H9 (cell line): ENCODE measurements around the gene MYO18B. TPM values are rescaled to one million over a fixed set of nuclear protein-coding genes. Genes with fewer than 3 reads are reported as not detected.

Experiments
- DNase-seq: peaks from one replicate; pipeline ENCODE4 v3.0.0-alpha.2; 2017
- H2AFZ ChIP-seq: one replicate; pipeline ENCODE4 v1.6.1; 2013; ENCODE audit warnings: mild to moderate bottlenecking, low read length, control low read depth, moderate library complexity
- H2AK5ac ChIP-seq: 2 replicates; pipeline ENCODE4 v1.6.1; 2013; ENCODE audit warnings: low read length, control low read depth, mixed read lengths; ENCODE audit not compliant: insufficient read length
- H2BK120ac ChIP-seq: one replicate; pipeline ENCODE4 v1.6.1; 2013; ENCODE audit warnings: low read depth, mild to moderate bottlenecking, low read length, control low read depth, inconsistent platforms; ENCODE audit not compliant: poor library complexity, severe bottlenecking
- H2BK12ac ChIP-seq: 2 replicates; pipeline ENCODE4 v1.6.1; 2013; ENCODE audit warnings: low read length, control low read depth, mixed read lengths, low read depth; ENCODE audit not compliant: insufficient read length
- H2BK15ac ChIP-seq: 2 replicates; pipeline ENCODE4 v1.6.1; 2013; ENCODE audit warnings: low read depth, low read length, control low read depth
- H2BK20ac ChIP-seq: one replicate; pipeline ENCODE4 v1.6.1; 2013; ENCODE audit warnings: low read depth, mild to moderate bottlenecking, low read length, control low read depth, inconsistent platforms; ENCODE audit not compliant: poor library complexity, severe bottlenecking
- H2BK5ac ChIP-seq: 2 replicates; pipeline ENCODE4 v1.6.1; 2013; ENCODE audit warnings: low read length, control low read depth, mixed read lengths; ENCODE audit not compliant: insufficient read length
- H3K14ac ChIP-seq: 2 replicates; pipeline ENCODE4 v1.6.1; 2013; ENCODE audit warnings: low read length, control low read depth; ENCODE audit not compliant: insufficient read depth
- H3K18ac ChIP-seq: 2 replicates; pipeline ENCODE4 v1.6.1; 2013; ENCODE audit warnings: low read depth, mild to moderate bottlenecking, mixed read lengths, low read length, control low read depth; ENCODE audit not compliant: insufficient read length
- H3K23ac ChIP-seq: 2 replicates; pipeline ENCODE4 v1.6.1; 2013; ENCODE audit warnings: low read length, control low read depth, mixed read lengths, low read depth; ENCODE audit not compliant: insufficient read length
- H3K23me2 ChIP-seq: 2 replicates; pipeline ENCODE4 v1.6.1; 2013; ENCODE audit warnings: low read depth, mild to moderate bottlenecking, mixed read lengths, low read length, control low read depth; ENCODE audit not compliant: insufficient read length, poor library complexity, severe bottlenecking
- H3K27ac ChIP-seq: 2 replicates; pipeline ENCODE4 v1.5.1; 2013; ENCODE audit warnings: low read length, control low read depth, mixed read lengths, low read depth; ENCODE audit not compliant: insufficient read length
- H3K27me3 ChIP-seq: 2 replicates; pipeline ENCODE4 v1.6.1; 2013; ENCODE audit warnings: low read length, control low read depth, inconsistent platforms; ENCODE audit not compliant: insufficient read depth
- H3K4ac ChIP-seq: 2 replicates; pipeline ENCODE4 v1.6.1; 2013; ENCODE audit warnings: low read depth, mild to moderate bottlenecking, control low read depth, inconsistent platforms, low read length, moderate library complexity
- H3K4me1 ChIP-seq: 2 replicates; pipeline ENCODE4 v1.6.1; 2013; ENCODE audit warnings: low read length, control low read depth, inconsistent platforms; ENCODE audit not compliant: insufficient read depth
- H3K4me2 ChIP-seq: 2 replicates; pipeline ENCODE4 v1.6.1; 2013; ENCODE audit warnings: low read length, control low read depth, mixed read lengths; ENCODE audit not compliant: insufficient read length, insufficient read depth
- H3K56ac ChIP-seq: 2 replicates; pipeline ENCODE4 v1.6.1; 2013; ENCODE audit warnings: low read depth, mild to moderate bottlenecking, mixed read lengths, low read length, control low read depth; ENCODE audit not compliant: insufficient read length
- H3K79me1 ChIP-seq: 2 replicates; pipeline ENCODE4 v1.6.1; 2013; ENCODE audit warnings: low read depth, mild to moderate bottlenecking, moderate library complexity, low read length, control low read depth, inconsistent platforms; ENCODE audit not compliant: insufficient read depth, poor library complexity, severe bottlenecking
- H3K79me2 ChIP-seq: 2 replicates; pipeline ENCODE4 v1.6.1; 2013; ENCODE audit warnings: low read length, control low read depth, inconsistent platforms; ENCODE audit not compliant: insufficient read depth
- H3K9ac ChIP-seq: 2 replicates; pipeline ENCODE4 v1.6.1; 2013; ENCODE audit warnings: low read length, control low read depth, mixed read lengths; ENCODE audit not compliant: insufficient read length; ENCODE audit errors: extremely low read depth
- H3K9me3 ChIP-seq: one replicate; pipeline ENCODE4 v1.6.1; 2013; ENCODE audit warnings: low read depth, low read length, inconsistent platforms; ENCODE audit not compliant: control insufficient read depth
- H3T11ph ChIP-seq: one replicate; pipeline ENCODE4 v1.6.1; 2013; ENCODE audit warnings: mild to moderate bottlenecking, low read length, control low read depth, inconsistent platforms
- H4K20me1 ChIP-seq: one replicate; pipeline ENCODE4 v1.6.1; 2013; ENCODE audit not compliant: control insufficient read depth, insufficient read length, insufficient read depth
- H4K5ac ChIP-seq: 2 replicates; pipeline ENCODE4 v1.6.1; 2013; ENCODE audit warnings: low read depth, mild to moderate bottlenecking, mixed read lengths, low read length, control low read depth; ENCODE audit not compliant: insufficient read length
- H4K8ac ChIP-seq: replicated peaks from 2 replicates; pipeline ENCODE4 v1.6.1; 2013; ENCODE audit warnings: low read length, control low read depth, mixed read lengths, low read depth; ENCODE audit not compliant: insufficient read length
- H4K91ac ChIP-seq: 2 replicates; pipeline ENCODE4 v1.6.1; 2013; ENCODE audit warnings: low read depth, mild to moderate bottlenecking, moderate library complexity, mixed read lengths, low read length, control low read depth; ENCODE audit not compliant: insufficient read length
- H3K27ac Mint-ChIP-seq, 3 experiments: 2 replicates in 2 of 3; 3 replicates in 1 of 3; pipeline ENCODE4 v1.8.0; 2020 to 2021; ENCODE audit warnings: mixed read lengths in 3 of 3, mild to moderate bottlenecking in 1 of 3, moderate library complexity in 1 of 3
- H3K27me3 Mint-ChIP-seq: 2 replicates; pipeline ENCODE4 v1.8.0; 2021; ENCODE audit warnings: low read depth, mild to moderate bottlenecking, moderate library complexity, mixed read lengths
- H3K36me3 Mint-ChIP-seq, 3 experiments: 2 replicates in 2 of 3; 3 replicates in 1 of 3; pipeline ENCODE4 v1.8.0; 2020 to 2021; ENCODE audit warnings: low read depth in 3 of 3, mixed read lengths in 3 of 3; ENCODE audit not compliant: insufficient read depth in 1 of 3
- H3K4me1 Mint-ChIP-seq, 2 experiments: 2 replicates each; pipeline ENCODE4 v1.8.0; 2020; ENCODE audit warnings: mixed read lengths in 2 of 2
- H3K4me3 Mint-ChIP-seq, 2 experiments: 2 replicates in 1 of 2; 3 replicates in 1 of 2; pipeline ENCODE4 v1.8.0; 2020 to 2021; ENCODE audit warnings: mild to moderate bottlenecking in 2 of 2, mixed read lengths in 2 of 2, moderate library complexity in 1 of 2
- H3K9me3 Mint-ChIP-seq, 2 experiments: 2 replicates in 1 of 2; 3 replicates in 1 of 2; pipeline ENCODE4 v1.8.0; 2020; ENCODE audit warnings: mild to moderate bottlenecking in 2 of 2, mixed read lengths in 2 of 2, moderate library complexity in 1 of 2
- CTCF ChIP-seq: fragments of 200-600 bp; sonication (generic); conservative IDR thresholded peaks from 3 replicates; pipeline ENCODE4 v1.8.0; 2021; ENCODE audit warnings: antibody characterized with exemption, mild to moderate bottlenecking
- WGBS: extraction: QIAGEN DNeasy Blood & Tissue Kit; methylation state at CpG from one replicate; pipeline ENCODE4 v1.1.7; 2013; ENCODE audit warnings: missing lambda C conversion rate, low lambda C conversion rate, mixed read lengths; ENCODE audit not compliant: insufficient read length; ENCODE audit errors: extremely low coverage; 5-methylcytosine and 5-hydroxymethylcytosine counted together
- total RNA-seq: library from RNA; stranded (reverse); gene quantifications from 2 replicates; pipeline ENCODE4 v1.2.1, GENCODE V29; 2021

MYO18B gene
- total RNA-seq, 1 experiment from 2014 or later = 0.46 TPM

GRCh38 chr22:25835348-25835747, 93.4 kb downstream of the MYO18B start:
- H3K56ac ChIP-seq = no peak overlapping the region
- H3K9me3 ChIP-seq = no peaks in the 10 kb centered on the region
- Mint-ChIP-seq H3K9me3 (no peaks in the 10 kb centered on the region; a peak in 1 of 5 replicates), H3K27me3 (peaks cover 7% of the 10 kb centered on the region), H3K4me1 (no peaks in the 10 kb centered on the region), H3K4me3 (no peak overlapping the region), H3K27ac (no peak overlapping the region), H3K36me3 (no peaks in the 10 kb centered on the region)
- no peak overlapping the region for H2AK5ac ChIP-seq
- H3K79me1 ChIP-seq = no peaks in the 10 kb centered on the region
- H2BK5ac ChIP-seq = no peak overlapping the region
- no peak overlapping the region for H3T11ph ChIP-seq
- no CpG with 5 or more reads among the region's 7 CpGs for WGBS
- H4K8ac ChIP-seq = no peak overlapping the region
- no peaks in the 10 kb centered on the region for H3K27me3 ChIP-seq
- no peak overlapping the region for H4K91ac ChIP-seq
- no peak overlapping the region for H2BK120ac ChIP-seq
- no peak overlapping the region for H2BK15ac ChIP-seq
- H3K9ac ChIP-seq = no peak overlapping the region
- H2AFZ ChIP-seq = no peak overlapping the region
- H3K27ac ChIP-seq = no peak overlapping the region
- TF ChIP-seq CTCF = no peak
- no peak overlapping the region for H3K14ac ChIP-seq
- no peaks in the 10 kb centered on the region for H3K4me1 ChIP-seq
- H4K5ac ChIP-seq = no peak overlapping the region
- no peak overlapping the region for H2BK20ac ChIP-seq
- no peaks in the 10 kb centered on the region for H3K23me2 ChIP-seq
- no peaks in the 10 kb centered on the region for H3K79me2 ChIP-seq
- no peak overlapping the region for H3K4ac ChIP-seq
- no peak for DNase-seq
- H3K23ac ChIP-seq = no peak overlapping the region
- H3K4me2 ChIP-seq = no peak overlapping the region
- H3K18ac ChIP-seq = no peak overlapping the region
- no peaks in the 10 kb centered on the region for H4K20me1 ChIP-seq
- H2BK12ac ChIP-seq = no peak overlapping the region
